ENCODE data around the gene ATXN7. TPM values are rescaled to one million over a fixed set of nuclear protein-coding genes. Genes with fewer than 3 reads are reported as not detected.

ATXN7 gene
- total RNA-seq, 4 donors from 2014 or later: 20.9 to 28.2 (median 22.6) TPM

DNA sequence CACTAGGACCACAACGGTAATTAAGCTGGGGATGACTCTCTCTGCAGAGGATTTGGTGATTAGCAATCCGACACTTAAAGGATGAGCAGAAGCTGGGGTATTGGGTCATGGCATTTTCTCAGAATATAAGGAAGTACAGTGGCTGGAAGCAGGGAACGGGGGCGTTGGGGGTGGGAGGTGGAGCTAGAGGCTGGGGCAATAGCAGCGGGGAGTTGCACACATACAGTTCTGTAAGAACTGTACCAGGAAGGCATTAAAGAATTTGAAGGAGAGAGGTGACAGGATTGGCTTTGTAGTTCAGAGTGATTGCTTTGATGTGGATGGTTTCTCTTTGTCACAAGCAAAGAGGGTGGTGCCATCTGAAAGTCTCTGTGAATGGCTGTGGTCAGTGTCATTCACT lies 131.4 kb downstream of the ATXN7 start:
- Histone ChIP-seq H3K27ac (replicated peaks in 1 of 4) (no peak overlapping the region), H3K9me3 (no peaks in the 10 kb centered on the region), H3K4me1 (peaks cover 0 to 26% (median 13%) of the 10 kb centered on the region in 4 donors), H3K27me3 (no peaks in the 10 kb centered on the region), H3K36me3 (peaks cover 22 to 81% (median 67%) of the 10 kb centered on the region in 4 donors), H3K4me3 (no peak overlapping the region)
- TF ChIP-seq EP300 (IDR thresholded peaks at IDR 0.05) (no peak), POLR2AphosphoS5 (IDR thresholded peaks at IDR 0.05) (no peak), POLR2A (IDR thresholded peaks at IDR 0.05; ENCODE audit: low read depth) (no peak), CTCF (IDR thresholded peaks at IDR 0.05) (no peak)
- DNase-seq (ENCODE audit: extremely low spot score): no peak
- WGBS: 78% methylated on average over 5 of the region's 5 CpGs
- intact Hi-C loops (cut with DNase I): loop anchor here (10.0 kb wide), 1 partner anchor 130 kb away; the partner anchor contains the start of genes ATXN7 and THOC7

GRCh38 chr3:63998852-63999754 lies 135.4 kb downstream of the ATXN7 start:
- Histone ChIP-seq H3K36me3 (peaks cover 13 to 66% (median 49%) of the 10 kb centered on the region in 4 donors), H3K4me3 (no peak overlapping the region), H3K4me1 (peaks cover 0 to 18% (median 10%) of the 10 kb centered on the region in 4 donors), H3K27ac (replicated peaks in 1 of 4) (no peak overlapping the region), H3K9me3 (no peaks in the 10 kb centered on the region), H3K27me3 (no peaks in the 10 kb centered on the region)
- WGBS: 68% methylated on average over 10 of the region's 10 CpGs
- no peak for TF ChIP-seq CTCF (IDR thresholded peaks at IDR 0.05)
- no peak for TF ChIP-seq EP300 (IDR thresholded peaks at IDR 0.05)
- no peak for TF ChIP-seq POLR2AphosphoS5 (IDR thresholded peaks at IDR 0.05)
- TF ChIP-seq POLR2A (IDR thresholded peaks at IDR 0.05; ENCODE audit: low read depth): no peak
- intact Hi-C loops (cut with DNase I): loop anchor here (10.0 kb wide), 1 partner anchor 134 kb away; the partner anchor contains the start of genes ATXN7 and THOC7
- no peak for DNase-seq (ENCODE audit: extremely low spot score)

DNA sequence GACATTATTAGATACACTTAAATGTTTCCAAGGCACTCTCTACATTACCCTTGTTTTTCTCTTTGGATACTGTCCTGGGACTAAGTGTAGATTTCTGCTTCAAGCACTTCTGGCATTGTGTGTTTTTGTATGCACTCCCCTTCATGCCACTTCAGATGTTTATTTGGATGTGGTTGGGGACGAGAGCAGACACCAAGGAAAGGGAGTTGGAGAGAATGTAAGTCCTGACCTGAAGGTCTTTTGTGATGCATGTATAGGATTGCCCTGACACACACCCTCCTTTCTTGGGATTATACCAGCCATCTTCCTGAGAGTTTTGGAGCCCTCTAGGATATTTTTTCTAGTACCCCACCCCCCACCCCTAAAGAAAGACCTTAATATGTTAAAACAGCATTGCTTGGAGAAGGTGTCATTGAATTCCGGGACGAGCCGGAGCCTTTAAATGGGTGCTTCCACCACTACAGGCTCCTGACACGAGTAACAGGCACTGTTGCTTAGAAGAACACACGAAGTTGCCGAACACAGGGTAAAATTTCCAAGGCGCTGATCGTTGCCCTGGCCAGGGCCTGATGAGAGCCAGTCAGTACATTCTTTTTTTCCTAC lies 136.9 kb downstream of the ATXN7 start:
- TF ChIP-seq CTCF (IDR thresholded peaks at IDR 0.05): no peak
- TF ChIP-seq POLR2A (IDR thresholded peaks at IDR 0.05; ENCODE audit: low read depth): no peak
- TF ChIP-seq EP300 (IDR thresholded peaks at IDR 0.05): no peak
- TF ChIP-seq POLR2AphosphoS5 (IDR thresholded peaks at IDR 0.05): no peak
- peaks cover 11 to 66% (median 44%) of the 10 kb centered on the region in 4 donors for H3K36me3 ChIP-seq
- 85% methylated on average over 9 of the region's 9 CpGs for WGBS

GRCh38 chr3:64002233-64002632 lies 138.6 kb downstream of the ATXN7 start:
- Histone ChIP-seq H3K27me3 (no peaks in the 10 kb centered on the region), H3K4me1 (peaks cover 0 to 18% (median 10%) of the 10 kb centered on the region in 4 donors), H3K27ac (replicated peaks in 1 of 4) (no peak overlapping the region), H3K4me3 (no peak overlapping the region), H3K9me3 (no peaks in the 10 kb centered on the region), H3K36me3 (peaks cover 8 to 67% (median 43%) of the 10 kb centered on the region in 4 donors)
- intact Hi-C loops (cut with DNase I): no loop called here
- no peak for TF ChIP-seq POLR2AphosphoS5 (IDR thresholded peaks at IDR 0.05)
- no peak for TF ChIP-seq CTCF (IDR thresholded peaks at IDR 0.05)
- TF ChIP-seq EP300 (IDR thresholded peaks at IDR 0.05): no peak
- no peak for TF ChIP-seq POLR2A (IDR thresholded peaks at IDR 0.05; ENCODE audit: low read depth)
- 92% methylated on average over 4 of the region's 4 CpGs for WGBS
- DNase-seq (ENCODE audit: extremely low spot score): no peak

More for the DNA sequence above, 136.9 kb downstream of the ATXN7 start:
- Histone ChIP-seq H3K4me3 (no peak overlapping the region), H3K9me3 (no peaks in the 10 kb centered on the region), H3K27me3 (no peaks in the 10 kb centered on the region), H3K27ac (replicated peaks in 1 of 4) (no peak overlapping the region), H3K4me1 (peaks cover 0 to 18% (median 10%) of the 10 kb centered on the region in 4 donors)
- DNase-seq (ENCODE audit: extremely low spot score): no peak
- intact Hi-C loops (cut with DNase I): no loop called here

All from esophagus muscularis mucosa (tissue), 4 donors.